ENCODE measurements around the gene CYTH3.
"Not testable (repeated sequence)": the region's sequence is repeated elsewhere in the genome, so short reads cannot be mapped to it uniquely, and the experiment has no call there.

Gene CYTH3

GRCh38 chr7:6158424-6159096 is 113.9 kb downstream of the CYTH3 start:
- no peak overlapping the region for H3K27ac ChIP-seq

GRCh38 chr7:6157685-6158423 is 114.6 kb downstream of the CYTH3 start:
- no peak overlapping the region for H3K27ac ChIP-seq
- DNase-seq (ENCODE audit: low read depth, low spot score), result no peak

More at GRCh38 chr7:6158424-6159096, 113.9 kb downstream of the CYTH3 start:
- DNase-seq (ENCODE audit: low read depth, low spot score), result no peak

DNA sequence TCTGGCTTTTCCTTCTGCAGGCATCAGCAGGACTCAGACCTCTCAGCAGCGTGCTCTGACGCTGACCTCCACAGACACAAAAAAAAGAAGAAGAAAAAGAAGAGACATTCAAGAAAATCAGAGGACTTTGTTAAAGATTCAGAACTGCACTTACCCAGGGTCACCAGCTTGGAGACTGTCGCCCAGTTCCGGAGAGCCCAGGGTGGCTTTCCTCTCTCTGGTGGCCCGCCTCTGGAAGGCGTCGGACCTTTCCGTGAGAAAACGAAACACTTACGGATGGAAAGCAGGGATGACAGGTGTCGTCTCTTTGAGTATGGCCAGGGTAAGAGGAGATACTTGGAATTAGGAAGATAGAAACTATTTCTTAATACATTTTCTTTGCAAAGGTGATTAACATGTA is 115.7 kb downstream of the CYTH3 start:
- DNase-seq (ENCODE audit: low read depth, low spot score), result no peak
- no peak overlapping the region for H3K27ac ChIP-seq

DNA sequence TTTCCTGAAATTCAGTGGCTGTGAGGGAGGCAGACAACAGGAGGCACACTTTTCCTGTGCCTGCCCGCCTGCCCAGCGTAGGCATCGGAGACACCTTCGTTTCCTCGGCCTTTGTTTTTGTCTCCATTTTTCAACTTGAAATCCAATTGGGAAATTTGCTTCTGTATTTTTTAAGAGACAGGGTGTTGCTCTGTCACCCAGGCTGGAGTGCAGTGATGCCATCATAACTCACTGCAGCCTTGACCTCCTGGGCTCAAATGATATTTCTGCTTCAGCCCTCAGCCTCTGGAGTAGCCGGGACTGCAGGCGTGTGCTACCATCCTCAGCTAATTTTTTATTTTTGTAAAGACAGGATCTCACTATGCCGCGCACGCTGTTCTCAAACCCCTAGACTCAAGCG is 116.8 kb downstream of the CYTH3 start:
- no peak overlapping the region for H3K27ac ChIP-seq
- no peak for DNase-seq (ENCODE audit: low read depth, low spot score)

- no peak for DNase-seq (ENCODE audit: low read depth, low spot score)
- H3K27ac ChIP-seq, result no peak overlapping the region
These were observed 117.7 kb downstream of the CYTH3 start for GRCh38 chr7:6154542-6155404.

GRCh38 chr7:6153646-6154541 is 118.5 kb downstream of the CYTH3 start:
- DNase-seq (ENCODE audit: low read depth, low spot score), result no peak
- H3K27ac ChIP-seq, result no peak overlapping the region

DNA sequence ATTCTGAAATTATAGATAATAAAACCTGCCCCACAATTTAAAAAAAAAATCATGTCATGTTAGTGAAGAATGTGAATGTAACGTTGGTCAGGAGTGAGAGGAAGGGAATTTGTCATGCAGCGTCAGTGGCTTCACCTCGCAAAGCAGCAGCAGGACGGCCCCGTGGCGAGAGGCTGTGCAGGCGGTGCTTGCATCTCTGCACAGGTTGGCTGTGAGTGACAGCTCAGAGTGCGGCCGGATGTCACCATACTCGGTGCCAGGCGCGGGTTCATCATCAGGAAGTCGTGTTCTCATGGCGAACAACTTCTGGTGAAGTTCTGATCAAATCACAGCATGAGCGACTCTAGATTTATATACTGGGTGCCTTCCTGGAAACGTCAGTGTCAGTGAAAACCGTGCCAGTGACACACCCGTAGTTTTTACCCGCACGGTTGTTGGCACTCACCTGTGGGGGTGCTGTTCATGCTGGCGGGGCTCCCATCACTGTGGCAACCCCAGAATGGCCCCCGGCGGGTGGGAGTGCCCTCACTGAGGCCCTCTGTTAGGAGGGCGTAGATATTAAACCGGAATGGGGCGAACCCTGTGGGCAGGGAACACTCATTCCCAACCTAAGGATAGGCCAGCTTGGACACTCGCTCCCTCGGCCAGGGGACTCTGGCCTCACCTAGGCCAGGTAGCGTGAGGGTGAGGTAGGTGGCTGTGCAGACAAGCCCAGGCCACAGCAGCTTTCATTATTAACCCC is 120.3 kb downstream of the CYTH3 start:
- no peak for DNase-seq (ENCODE audit: low read depth, low spot score)
- H3K27ac ChIP-seq, result no peak overlapping the region

DNA sequence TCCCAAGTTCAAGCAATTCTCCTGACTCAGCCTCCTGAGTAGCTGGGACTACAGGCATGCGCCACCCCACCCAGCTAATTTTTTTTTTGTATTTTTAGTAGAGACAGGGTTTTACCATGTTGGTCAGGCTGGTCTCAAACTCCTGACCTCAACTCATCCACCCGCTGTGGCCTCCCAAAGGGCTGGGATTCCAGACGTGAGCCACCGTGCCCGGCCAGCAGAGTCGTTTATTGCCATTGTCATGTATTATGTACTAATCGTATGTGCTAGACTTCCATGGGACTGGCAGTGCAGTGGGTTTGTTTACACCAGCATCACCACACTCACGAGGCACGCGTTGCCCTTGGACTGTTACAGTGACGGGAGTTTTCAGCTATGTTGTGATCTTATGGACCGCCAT is 120.9 kb downstream of the CYTH3 start:
- H3K27ac ChIP-seq; DNase-seq (ENCODE audit: low read depth, low spot score): not testable (repeated sequence)

DNA sequence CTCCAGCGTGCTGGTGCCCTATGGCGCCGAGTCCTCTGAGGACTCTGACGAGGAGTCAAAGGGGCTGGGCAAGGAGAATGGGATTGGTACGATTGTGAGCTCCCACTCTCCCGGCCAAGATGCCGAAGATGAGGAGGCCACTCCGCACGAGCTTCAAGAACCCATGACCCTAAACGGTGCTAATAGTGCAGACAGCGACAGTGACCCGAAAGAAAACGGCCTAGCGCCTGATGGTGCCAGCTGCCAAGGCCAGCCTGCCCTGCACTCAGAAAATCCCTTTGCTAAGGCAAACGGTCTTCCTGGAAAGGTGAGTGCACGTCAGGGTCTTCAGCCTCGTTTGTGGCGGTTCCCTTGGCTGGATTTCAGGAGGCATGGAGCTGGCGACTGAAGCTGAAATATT is 122.4 kb downstream of the CYTH3 start:
- no peak overlapping the region for H3K27ac ChIP-seq

GRCh38 chr7:6148724-6149360 is 123.6 kb downstream of the CYTH3 start:
- no peak overlapping the region for H3K27ac ChIP-seq
- no peak for DNase-seq (ENCODE audit: low read depth, low spot score)

More for the DNA sequence above, 122.4 kb downstream of the CYTH3 start:
- no peak for DNase-seq (ENCODE audit: low read depth, low spot score)

- H3K27ac ChIP-seq, result no peak overlapping the region
- DNase-seq (ENCODE audit: low read depth, low spot score), result no peak
These were observed 124.8 kb downstream of the CYTH3 start for GRCh38 chr7:6147627-6148026.

DNA sequence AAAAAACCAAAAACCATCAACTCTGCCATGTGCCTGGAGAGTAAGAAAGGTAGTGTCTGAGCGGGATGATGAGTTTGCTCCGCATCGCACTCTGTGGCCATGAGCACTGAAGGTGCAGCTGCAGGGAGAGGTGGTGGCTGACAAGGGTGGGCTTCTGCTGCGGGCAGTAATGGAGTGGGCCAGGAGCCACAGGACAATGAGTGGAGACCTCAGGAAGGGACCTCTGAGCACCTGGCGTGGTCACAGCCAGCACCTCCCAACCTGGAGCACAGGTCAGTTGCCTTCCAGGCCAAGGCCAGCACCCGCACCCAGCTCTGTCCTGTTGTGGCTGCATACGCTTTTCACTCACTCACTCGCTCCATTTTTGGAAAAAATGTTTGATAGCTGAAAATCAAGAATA is 125.8 kb downstream of the CYTH3 start:
- no peak overlapping the region for H3K27ac ChIP-seq
- no peak for DNase-seq (ENCODE audit: low read depth, low spot score)

GRCh38 chr7:6143997-6144396 is 128.4 kb downstream of the CYTH3 start:
- no peak for DNase-seq (ENCODE audit: low read depth, low spot score)
- no peak overlapping the region for H3K27ac ChIP-seq

GRCh38 chr7:6142871-6143380 is 129.5 kb downstream of the CYTH3 start:
- no peak overlapping the region for H3K27ac ChIP-seq
- no peak for DNase-seq (ENCODE audit: low read depth, low spot score)

- H3K27ac ChIP-seq, result no peak overlapping the region
- DNase-seq (ENCODE audit: low read depth, low spot score), result no peak
These were observed 133.0 kb downstream of the CYTH3 start for GRCh38 chr7:6139189-6139996.

DNA sequence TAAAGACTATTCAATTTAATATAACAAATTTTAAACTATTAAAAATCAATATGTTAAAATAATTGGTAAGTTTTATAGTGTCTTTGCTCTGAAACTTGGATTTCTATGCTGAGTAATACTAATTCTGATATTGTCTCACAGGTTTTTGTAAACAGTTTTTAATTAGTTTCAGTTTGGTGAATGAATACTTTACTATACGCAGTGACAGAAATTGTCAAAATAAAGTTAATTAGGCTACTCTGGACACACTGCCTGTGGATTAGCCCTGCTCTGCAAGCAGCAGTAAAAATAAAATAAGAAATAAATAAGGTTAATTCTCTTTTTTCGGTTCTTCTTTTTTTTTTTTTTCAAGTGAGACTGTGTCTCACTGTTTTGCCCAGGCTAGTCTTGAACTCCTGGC is 135.9 kb downstream of the CYTH3 start:
- DNase-seq (ENCODE audit: low read depth, low spot score), result no peak
- no peak overlapping the region for H3K27ac ChIP-seq

GRCh38 chr7:6133249-6133648 is 139.2 kb downstream of the CYTH3 start:
- DNase-seq (ENCODE audit: low read depth, low spot score), result no peak
- H3K27ac ChIP-seq, result no peak overlapping the region
